Epithelial cell of esophagus (primary cell): ENCODE results near the gene RBCK1.

ENCODE experiments used
- DNase-seq: peaks from one replicate; pipeline ENCODE4 v3.0.0; 2010; ENCODE audit warnings: low read depth
- H3K4me3 ChIP-seq: 2 replicates; pipeline ENCODE4 v1.5.1; 2011; ENCODE audit warnings: mild to moderate bottlenecking, low read length, control low read depth
- TF ChIP-seq, protein P1 (sequence below): IDR thresholded peaks from 2 replicates; pipeline ENCODE4 v1.5.1; 2011; ENCODE audit warnings: low read depth, mild to moderate bottlenecking, low read length, control low read depth, inconsistent platforms; ENCODE audit not compliant: insufficient read depth; ENCODE audit errors: missing control alignments

RBCK1 gene

DNA sequence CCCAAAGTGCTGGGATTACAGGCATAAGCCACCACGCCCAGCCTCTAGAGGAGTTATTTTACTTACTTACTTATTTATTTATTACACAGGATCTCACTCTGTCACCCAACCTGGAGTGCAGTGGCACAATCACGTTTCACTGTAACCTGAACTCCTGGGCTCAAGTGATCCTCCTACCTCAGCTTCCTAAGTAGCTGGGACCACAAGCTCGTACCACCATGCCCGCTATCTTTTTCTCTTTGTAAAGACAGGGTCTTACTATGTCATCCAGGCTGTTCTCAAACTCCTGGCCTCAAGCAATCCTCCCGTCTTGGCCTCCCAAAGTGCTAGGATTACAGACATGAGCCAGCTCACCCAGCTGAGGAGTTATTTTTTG lies 29.1 kb upstream of the RBCK1 start:
- no peak for DNase-seq
- H3K4me3 ChIP-seq = no peak overlapping the region
- TF ChIP-seq, protein P1, sequence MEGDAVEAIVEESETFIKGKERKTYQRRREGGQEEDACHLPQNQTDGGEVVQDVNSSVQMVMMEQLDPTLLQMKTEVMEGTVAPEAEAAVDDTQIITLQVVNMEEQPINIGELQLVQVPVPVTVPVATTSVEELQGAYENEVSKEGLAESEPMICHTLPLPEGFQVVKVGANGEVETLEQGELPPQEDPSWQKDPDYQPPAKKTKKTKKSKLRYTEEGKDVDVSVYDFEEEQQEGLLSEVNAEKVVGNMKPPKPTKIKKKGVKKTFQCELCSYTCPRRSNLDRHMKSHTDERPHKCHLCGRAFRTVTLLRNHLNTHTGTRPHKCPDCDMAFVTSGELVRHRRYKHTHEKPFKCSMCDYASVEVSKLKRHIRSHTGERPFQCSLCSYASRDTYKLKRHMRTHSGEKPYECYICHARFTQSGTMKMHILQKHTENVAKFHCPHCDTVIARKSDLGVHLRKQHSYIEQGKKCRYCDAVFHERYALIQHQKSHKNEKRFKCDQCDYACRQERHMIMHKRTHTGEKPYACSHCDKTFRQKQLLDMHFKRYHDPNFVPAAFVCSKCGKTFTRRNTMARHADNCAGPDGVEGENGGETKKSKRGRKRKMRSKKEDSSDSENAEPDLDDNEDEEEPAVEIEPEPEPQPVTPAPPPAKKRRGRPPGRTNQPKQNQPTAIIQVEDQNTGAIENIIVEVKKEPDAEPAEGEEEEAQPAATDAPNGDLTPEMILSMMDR = no peak

DNA sequence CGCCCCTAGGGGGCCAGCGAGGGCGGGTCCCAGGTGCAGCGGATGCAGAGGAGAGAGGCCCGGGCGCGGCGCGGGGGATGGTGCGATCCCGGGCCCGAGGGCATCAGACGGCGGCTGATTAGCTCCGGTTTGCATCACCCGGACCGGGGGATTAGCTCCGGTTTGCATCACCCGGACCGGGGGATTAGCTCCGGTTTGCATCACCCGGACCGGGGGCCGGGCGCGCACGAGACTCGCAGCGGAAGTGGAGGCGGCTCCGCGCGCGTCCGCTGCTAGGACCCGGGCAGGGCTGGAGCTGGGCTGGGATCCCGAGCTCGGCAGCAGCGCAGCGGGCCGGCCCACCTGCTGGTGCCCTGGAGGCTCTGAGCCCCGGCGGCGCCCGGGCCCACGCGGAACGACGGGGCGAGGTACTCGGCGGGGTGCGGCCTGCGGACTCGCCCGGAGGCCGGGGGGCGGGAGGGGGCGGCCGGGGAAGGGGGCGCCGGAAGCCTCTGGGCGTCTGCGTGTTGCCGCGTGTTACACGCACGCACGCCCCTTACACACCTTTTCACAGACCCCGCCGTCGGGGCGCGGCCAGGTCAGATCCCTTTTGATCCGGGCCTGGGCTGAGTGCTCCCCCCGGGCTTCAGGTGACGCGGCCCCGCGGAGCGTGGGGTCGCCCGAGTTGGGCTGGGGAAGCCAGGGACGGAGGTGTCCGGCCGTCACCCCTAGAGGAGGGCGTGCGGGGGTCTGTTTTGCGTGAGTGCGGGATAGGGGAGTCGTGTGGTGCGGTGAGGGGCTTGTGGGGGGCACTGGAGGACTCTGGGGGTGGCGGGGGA lies 27.1 kb upstream of the RBCK1 start:
- peak; percentile 76 for DNase-seq
- TF ChIP-seq, protein P1 = no peak

DNA sequence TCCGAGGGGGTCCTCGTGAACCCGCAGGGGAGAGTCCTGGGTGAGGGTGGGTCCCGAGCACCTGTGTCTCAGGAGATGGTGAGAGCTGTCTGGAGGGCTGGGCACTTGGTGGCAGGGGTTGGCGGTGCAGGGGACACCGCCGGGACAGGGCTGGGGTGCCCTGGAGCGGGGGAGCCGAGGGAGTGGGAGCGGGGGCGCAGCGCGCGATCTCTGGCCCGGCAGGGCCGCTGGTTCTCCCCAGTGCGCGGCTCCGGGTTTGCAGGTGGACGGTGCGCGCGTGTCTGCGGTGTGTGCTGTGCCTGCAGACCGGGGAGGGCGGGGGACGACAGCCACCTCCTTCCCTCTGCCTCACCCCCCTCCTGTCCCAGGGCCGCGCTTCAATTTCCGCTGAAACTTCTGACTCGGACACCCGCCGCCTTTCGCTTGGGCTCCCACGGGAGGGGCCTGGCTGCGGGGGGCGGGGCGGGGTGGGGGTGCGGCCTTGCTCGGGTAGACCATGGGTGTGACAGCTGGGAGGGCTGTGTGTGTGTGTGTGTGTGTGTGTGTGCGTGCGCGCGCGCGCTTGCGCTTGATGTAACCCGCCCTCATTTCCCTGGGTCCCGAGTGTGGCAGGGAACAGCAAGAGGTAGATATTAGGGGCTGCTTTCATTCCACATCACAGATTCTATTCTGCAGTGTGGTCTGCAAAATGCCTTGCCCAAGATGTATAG lies 26.4 kb upstream of the RBCK1 start:
- peak overlapping the region; percentile 61 for H3K4me3 ChIP-seq
- TF ChIP-seq, protein P1 = no peak
- peak; percentile 80 for DNase-seq

More for the DNA sequence above, 27.1 kb upstream of the RBCK1 start:
- peak overlapping the region; percentile 61 for H3K4me3 ChIP-seq

DNA sequence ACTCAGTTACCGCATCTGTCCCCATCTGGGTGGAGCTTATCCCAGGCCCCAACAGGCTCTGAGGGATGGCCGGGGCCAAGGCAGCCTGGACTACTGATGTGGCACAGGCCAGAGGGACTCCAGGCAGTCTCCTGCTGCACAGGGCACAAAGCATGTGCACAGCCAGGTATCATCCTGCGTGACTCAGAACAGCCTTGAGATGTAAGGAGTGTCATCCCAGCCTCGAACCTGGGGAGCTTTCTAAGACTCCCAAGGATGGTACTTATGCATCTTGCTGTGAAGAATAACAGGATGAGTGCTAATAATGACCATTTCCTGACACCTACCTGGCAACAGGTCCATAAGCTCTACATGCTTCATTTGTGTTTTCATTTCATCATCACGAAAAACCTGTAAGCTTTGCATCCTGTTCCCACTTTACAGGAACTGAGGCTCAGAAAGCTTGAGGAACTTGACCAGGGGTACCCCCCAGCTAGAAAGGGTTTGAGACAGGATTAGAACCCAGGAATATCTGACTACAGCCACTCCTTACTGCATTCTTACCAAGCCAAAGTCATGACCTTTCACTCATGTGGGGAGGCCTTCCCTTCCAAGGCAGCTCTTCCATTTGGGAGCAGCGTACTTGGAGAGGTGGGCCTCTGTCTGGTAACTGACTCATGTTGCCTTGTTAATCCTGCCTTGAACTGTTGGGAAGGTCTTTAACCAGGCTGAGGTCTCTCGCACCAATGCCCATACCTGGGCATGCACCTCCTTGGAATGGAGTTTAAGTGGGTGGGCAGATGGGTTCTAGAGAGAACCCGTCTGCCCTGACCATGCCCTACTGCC lies 25.6 kb upstream of the RBCK1 start:
- DNase-seq = peak; percentile 70
- H3K4me3 ChIP-seq = no peak overlapping the region
- TF ChIP-seq, protein P1 = no peak

DNA sequence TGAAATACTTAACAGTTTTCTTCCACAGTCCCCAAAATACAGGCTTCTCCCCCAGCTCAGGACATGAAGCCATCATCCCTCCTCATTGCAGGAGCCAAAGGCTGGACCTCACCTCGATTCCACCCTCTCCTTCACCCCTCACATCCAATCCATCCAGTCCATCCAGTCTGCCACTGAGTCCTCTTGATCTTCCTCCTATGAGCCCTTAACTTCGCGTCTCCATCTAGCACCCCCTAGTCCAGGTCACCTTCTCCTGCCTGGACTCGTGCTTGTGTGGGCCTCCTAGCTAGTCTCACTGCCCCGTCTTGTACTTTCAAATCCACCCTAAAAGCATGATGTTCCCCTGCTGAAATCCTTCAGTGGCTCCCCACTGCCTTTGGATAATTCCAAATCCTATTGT lies 24.2 kb upstream of the RBCK1 start:
- DNase-seq = no peak
- no peak overlapping the region for H3K4me3 ChIP-seq
- TF ChIP-seq, protein P1 = no peak

DNA sequence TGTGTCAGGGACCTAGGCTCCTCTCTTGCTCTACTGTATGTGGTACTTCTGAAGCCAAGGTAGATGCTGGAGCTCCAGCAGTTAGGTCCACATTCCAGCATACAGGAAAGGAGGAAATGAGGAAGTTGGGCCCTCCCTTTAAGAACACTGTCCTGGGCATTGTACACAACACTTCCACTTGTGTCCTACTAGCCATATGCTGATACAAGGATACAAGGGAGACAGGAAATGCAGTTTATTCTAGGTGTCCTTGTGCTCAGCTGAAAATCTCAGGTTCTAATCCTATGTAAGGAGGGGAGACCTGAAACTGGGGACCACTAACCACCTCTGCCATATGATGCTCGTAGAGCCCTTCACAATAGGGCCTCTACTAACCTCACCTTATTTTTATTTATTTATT lies 23.4 kb upstream of the RBCK1 start:
- TF ChIP-seq, protein P1 = no peak
- DNase-seq = no peak
- H3K4me3 ChIP-seq = no peak overlapping the region
